HL-60 (cell line): ENCODE data around the gene LDLRAD3.

Experiments used
- DNase-seq, 2 experiments: peaks; one replicate each; pipeline ENCODE4 v3.0.0-alpha.2; 2010 to 2020; ENCODE audit warnings: low read depth in 1 of 2, low spot score in 1 of 2
- H3K27ac ChIP-seq: fragments of 250-450 bp; sonication (Bioruptor Pico); replicated peaks from 2 replicates; pipeline ENCODE4 v1.5.1; 2020; ENCODE audit warnings: mild to moderate bottlenecking, moderate library complexity
- H3K27me3 ChIP-seq: fragments of 250-450 bp; sonication (Bioruptor Pico); 2 replicates; pipeline ENCODE4 v1.5.1; 2021; ENCODE audit warnings: mild to moderate bottlenecking, moderate library complexity; ENCODE audit not compliant: insufficient read depth, poor library complexity, severe bottlenecking
- H3K4me3 ChIP-seq: replicated peaks from 2 replicates; pipeline ENCODE4 v1.5.1; 2011; ENCODE audit warnings: mild to moderate bottlenecking, control low read depth, low read length; ENCODE audit not compliant: insufficient read depth
- GABPA ChIP-seq: IDR thresholded peaks from 2 replicates; pipeline ENCODE4 v1.6.1; 2012; ENCODE audit warnings: low read depth
- POLR2AphosphoS5 ChIP-seq: IDR thresholded peaks from 2 replicates; pipeline ENCODE4 v1.6.1; 2012; ENCODE audit warnings: low read depth
- REST ChIP-seq: IDR thresholded peaks from 2 replicates; pipeline ENCODE4 v1.6.1; 2012; ENCODE audit warnings: low read depth; ENCODE audit not compliant: insufficient replicate concordance
- SPI1 ChIP-seq: IDR thresholded peaks from 2 replicates; pipeline ENCODE4 v1.6.1; 2012; ENCODE audit warnings: low read depth, mild to moderate bottlenecking, borderline replicate concordance
- TF ChIP-seq, protein P1 (sequence below): IDR thresholded peaks from one replicate; pipeline ENCODE4 v1.5.1; 2011; ENCODE audit warnings: low read length, control low read depth, inconsistent platforms; ENCODE audit not compliant: insufficient read depth

LDLRAD3 gene

GRCh38 chr11:36057379-36058042 is 113.6 kb downstream of the LDLRAD3 start:
- Histone ChIP-seq H3K27me3 (no peaks in the 10 kb centered on the region), H3K4me3 (no peak overlapping the region), H3K27ac (no peak overlapping the region)
- TF ChIP-seq GABPA = no peak
- no peak for TF ChIP-seq REST
- TF ChIP-seq SPI1 = no peak
- TF ChIP-seq, protein P1, sequence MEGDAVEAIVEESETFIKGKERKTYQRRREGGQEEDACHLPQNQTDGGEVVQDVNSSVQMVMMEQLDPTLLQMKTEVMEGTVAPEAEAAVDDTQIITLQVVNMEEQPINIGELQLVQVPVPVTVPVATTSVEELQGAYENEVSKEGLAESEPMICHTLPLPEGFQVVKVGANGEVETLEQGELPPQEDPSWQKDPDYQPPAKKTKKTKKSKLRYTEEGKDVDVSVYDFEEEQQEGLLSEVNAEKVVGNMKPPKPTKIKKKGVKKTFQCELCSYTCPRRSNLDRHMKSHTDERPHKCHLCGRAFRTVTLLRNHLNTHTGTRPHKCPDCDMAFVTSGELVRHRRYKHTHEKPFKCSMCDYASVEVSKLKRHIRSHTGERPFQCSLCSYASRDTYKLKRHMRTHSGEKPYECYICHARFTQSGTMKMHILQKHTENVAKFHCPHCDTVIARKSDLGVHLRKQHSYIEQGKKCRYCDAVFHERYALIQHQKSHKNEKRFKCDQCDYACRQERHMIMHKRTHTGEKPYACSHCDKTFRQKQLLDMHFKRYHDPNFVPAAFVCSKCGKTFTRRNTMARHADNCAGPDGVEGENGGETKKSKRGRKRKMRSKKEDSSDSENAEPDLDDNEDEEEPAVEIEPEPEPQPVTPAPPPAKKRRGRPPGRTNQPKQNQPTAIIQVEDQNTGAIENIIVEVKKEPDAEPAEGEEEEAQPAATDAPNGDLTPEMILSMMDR = no peak
- TF ChIP-seq POLR2AphosphoS5 = no peak
- DNase-seq = no peak

GRCh38 chr11:36059660-36060059 is 115.8 kb downstream of the LDLRAD3 start:
- H3K4me3 ChIP-seq = no peak overlapping the region
- H3K27me3 ChIP-seq = no peaks in the 10 kb centered on the region
- TF ChIP-seq SPI1 (no peak), REST (no peak), POLR2AphosphoS5 (no peak), GABPA (no peak)
- TF ChIP-seq, protein P1 = no peak

DNA sequence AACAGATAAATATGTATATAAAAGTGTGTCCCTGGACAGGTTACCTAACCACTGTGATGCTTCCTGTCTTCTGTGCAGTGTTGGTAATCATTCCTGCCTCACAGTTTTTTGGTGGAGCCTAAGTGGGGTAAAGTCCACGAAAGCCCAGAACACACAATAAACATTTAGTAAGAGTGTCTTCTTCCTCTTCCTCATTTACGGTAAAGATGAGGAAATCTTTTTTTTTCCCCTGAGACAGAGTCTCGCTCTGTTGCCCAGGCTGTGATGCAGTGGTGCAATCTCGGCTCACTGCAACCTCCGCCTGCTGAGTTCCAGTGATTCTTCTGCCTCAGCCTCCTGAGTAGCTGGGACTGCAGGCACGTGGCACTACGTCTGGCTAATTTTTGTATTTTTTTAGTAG is 117.1 kb downstream of the LDLRAD3 start:
- no peaks in the 10 kb centered on the region for H3K27me3 ChIP-seq
- H3K4me3 ChIP-seq = no peak overlapping the region
- H3K27ac ChIP-seq = no peak overlapping the region; the same call in 1 of the 2 replicates
- peak; percentile 11 to 57 for DNase-seq
- no peak for TF ChIP-seq GABPA
- TF ChIP-seq, protein P1 = no peak
- TF ChIP-seq SPI1 = peak; percentile 81

More at GRCh38 chr11:36059660-36060059, 115.8 kb downstream of the LDLRAD3 start:
- DNase-seq = no peak
- no peak overlapping the region for H3K27ac ChIP-seq

GRCh38 chr11:36061471-36061870 is 117.6 kb downstream of the LDLRAD3 start:
- no peak for TF ChIP-seq GABPA
- TF ChIP-seq REST = no peak
- no peak for TF ChIP-seq SPI1
- TF ChIP-seq, protein P1 = no peak
- no peak for TF ChIP-seq POLR2AphosphoS5
- H3K4me3 ChIP-seq = no peak overlapping the region
- no peaks in the 10 kb centered on the region for H3K27me3 ChIP-seq
- DNase-seq = no peak
- H3K27ac ChIP-seq = no peak overlapping the region
